HCT116 (cell line): ENCODE results near the gene COL18A1. TPM values are rescaled to one million over a fixed set of nuclear protein-coding genes. Genes with fewer than 3 reads are reported as not detected.

Source experiments
- ATAC-seq: fragments of 200-7000 bp; cut with Tn5 transposase; 2 replicates; pipeline ENCODE4 v1.9.1; 2020; ENCODE audit warnings: mild to moderate bottlenecking, moderate library complexity
- BruUV-seq: library from RNA; stranded (reverse); fragments of 400-500 nt; replicated peaks from 2 replicates; lab custom pipeline; 2021; lab: Mats Ljungman, UMichigan
- CTCF ChIA-PET: fragments of 300-600 bp; sonication (Branson Sonifier 250); formaldehyde crosslinking; loops from one replicate; lab custom pipeline; 2021; ENCODE audit warnings: antibody characterized with exemption; lab: Charles Lee
- POLR2A ChIA-PET: fragments of 300-600, 350-600 bp; sonication (Branson Sonifier 250); formaldehyde crosslinking; loops from one replicate; lab custom pipeline; 2021; ENCODE audit warnings: antibody characterized with exemption; lab: Charles Lee
- RAD21 ChIA-PET, 2 experiments: fragments of 300-600 bp; sonication (Branson Sonifier 250); formaldehyde crosslinking; loops; one replicate each; lab custom pipeline; 2023; ENCODE audit warnings: low total read pairs in 2 of 2; ENCODE audit not compliant: uncharacterized antibody in 2 of 2, unreplicated experiment in 2 of 2, low non-redundant PET in 1 of 2; lab: Charles Lee
- DNase-seq: peaks from one replicate; pipeline ENCODE4 v3.0.0-alpha.2; 2010; ENCODE audit warnings: low read depth, low spot score
- H2AFZ ChIP-seq: fragments of 200-600 bp; shearing (Covaris generic), sonication (generic); 2 replicates; pipeline ENCODE4 v1.6.1; 2017; ENCODE audit warnings: low read depth, mixed run types, mixed read lengths, antibody characterized with exemption, low read length; ENCODE audit not compliant: poor library complexity, severe bottlenecking
- H3K27ac ChIP-seq: 2 replicates; pipeline ENCODE4 v1.5.1; 2012; ENCODE audit warnings: low read depth, low read length
- H3K27me3 ChIP-seq: fragments of 200-600 bp; sonication (generic); 2 replicates; pipeline ENCODE4 v1.6.1; 2016; ENCODE audit warnings: mixed run types, low read length, mixed read lengths; ENCODE audit not compliant: insufficient read depth
- H3K36me3 ChIP-seq, 2 experiments: fragments of 200-500 bp in 1 of 2; fragments of 200-600 bp in 1 of 2; sonication (Bioruptor generic) in 1 of 2; sonication (generic) in 1 of 2; 2 replicates each; pipeline versions ENCODE4 v1.5.1 to v1.6.1; 2014 to 2016; ENCODE audit warnings: low read length in 2 of 2, inconsistent platforms in 1 of 2, mixed read lengths in 1 of 2, mixed run types in 1 of 2; ENCODE audit not compliant: insufficient read depth in 2 of 2, control insufficient read depth in 1 of 2
- H3K4me1 ChIP-seq, 2 experiments: fragments of 200-600 bp in 1 of 2; sonication (generic) in 1 of 2; 2 replicates each; pipeline versions ENCODE4 v1.5.1 to v1.6.1; 2012 to 2017; ENCODE audit warnings: low read length in 2 of 2, inconsistent platforms in 1 of 2, mild to moderate bottlenecking in 1 of 2, mixed read lengths in 1 of 2, mixed run types in 1 of 2, moderate library complexity in 1 of 2; ENCODE audit not compliant: insufficient read depth in 2 of 2, control insufficient read depth in 1 of 2
- H3K4me2 ChIP-seq: fragments of 200-600 bp; sonication (generic); 2 replicates; pipeline ENCODE4 v1.6.1; 2017; ENCODE audit warnings: mixed run types, low read length, mixed read lengths
- H3K4me3 ChIP-seq, 2 experiments: fragments of 200-600 bp in 1 of 2; sonication (generic) in 1 of 2; replicated peaks in 1 of 2; 2 replicates each; pipeline ENCODE4 v1.5.1; 2011 to 2016; ENCODE audit warnings: low read length in 2 of 2, control low read depth in 1 of 2, low read depth in 1 of 2, mild to moderate bottlenecking in 1 of 2, mixed read lengths in 1 of 2, mixed run types in 1 of 2
- H3K79me2 ChIP-seq: fragments of 200-600 bp; sonication (generic); 2 replicates; pipeline ENCODE4 v1.6.1; 2017; ENCODE audit warnings: mild to moderate bottlenecking, mixed run types, low read length, moderate library complexity, mixed read lengths; ENCODE audit not compliant: insufficient read depth
- H3K9ac ChIP-seq: fragments of 200-600 bp; sonication (generic); 2 replicates; pipeline ENCODE4 v1.6.1; 2016; ENCODE audit warnings: low read length, mixed read lengths
- H3K9me2 ChIP-seq: fragments of 200-600 bp; sonication (generic), shearing (Covaris generic); 2 replicates; pipeline ENCODE4 v1.6.1; 2017; ENCODE audit warnings: mixed run types, mild to moderate bottlenecking, moderate library complexity; ENCODE audit not compliant: insufficient read depth
- H3K9me3 ChIP-seq, 2 experiments: fragments of 200-500 bp in 1 of 2; fragments of 200-600 bp in 1 of 2; sonication (Bioruptor generic) in 1 of 2; sonication (generic) in 1 of 2; 2 replicates each; pipeline ENCODE4 v1.6.1; 2014 to 2017; ENCODE audit warnings: low read length in 2 of 2, mixed read lengths in 2 of 2, inconsistent platforms in 1 of 2, low read depth in 1 of 2, mild to moderate bottlenecking in 1 of 2, mixed run types in 1 of 2, moderate library complexity in 1 of 2; ENCODE audit not compliant: control insufficient read depth in 1 of 2, insufficient read depth in 1 of 2
- H4K20me1 ChIP-seq: fragments of 200-600 bp; sonication (generic), shearing (Covaris generic); 2 replicates; pipeline ENCODE4 v1.6.1; 2017; ENCODE audit warnings: mixed run types, mild to moderate bottlenecking, moderate library complexity; ENCODE audit not compliant: insufficient read depth
- CEBPB ChIP-seq: IDR thresholded peaks from 2 replicates; pipeline ENCODE4 v1.6.1; 2012; ENCODE audit warnings: low read depth
- EZH2phosphoT487 ChIP-seq: fragments of 200-600 bp; IDR thresholded peaks from 2 replicates; pipeline ENCODE4 v1.6.1; 2018; ENCODE audit warnings: antibody characterized with exemption, borderline replicate concordance
- JUND ChIP-seq: IDR thresholded peaks from 2 replicates; pipeline ENCODE4 v1.6.1; 2012
- POLR2A ChIP-seq: IDR thresholded peaks from 2 replicates; pipeline ENCODE4 v1.7.0; 2011; ENCODE audit warnings: borderline replicate concordance; ENCODE audit not compliant: insufficient read depth, insufficient read length; ENCODE audit errors: extremely low read depth
- SIN3A ChIP-seq: IDR thresholded peaks from 2 replicates; pipeline ENCODE4 v1.6.1; 2012; ENCODE audit warnings: low read depth
- SP1 ChIP-seq: IDR thresholded peaks from 2 replicates; pipeline ENCODE4 v1.6.1; 2012; ENCODE audit warnings: low read depth
- YY1 ChIP-seq: IDR thresholded peaks from 2 replicates; pipeline ENCODE4 v1.6.1; 2011; ENCODE audit warnings: low read length, low read depth, moderate library complexity, mild to moderate bottlenecking; ENCODE audit not compliant: insufficient replicate concordance; ENCODE audit errors: extremely low read depth
- intact Hi-C: fragments of 100-400 bp; cut with micrococcal nuclease; formaldehyde crosslinking; loops from 2 replicates; pipeline ENCODE4 v1.10.0; 2022
- total RNA-seq: library from RNA; stranded (reverse); gene quantifications from one replicate; pipeline ENCODE4 v1.2.1, GENCODE V29; 2021; ENCODE audit not compliant: unreplicated experiment

Gene COL18A1
- total RNA-seq, 1 experiment from 2014 or later: 59.5 TPM

- H3K9me3 ChIP-seq: peaks cover 20 to 23% of the 10 kb centered on the region in 2 experiments; a peak in 3 of 4 replicates
- H3K4me2 ChIP-seq: no peak overlapping the region
- H3K27ac ChIP-seq: no peak overlapping the region
- no TSS peak for BruUV-seq
- POLR2A ChIA-PET: no interaction called here
- H3K4me1 ChIP-seq: no peaks in the 10 kb centered on the region; a peak in 1 of 4 replicates
- ATAC-seq (no peak), DNase-seq (no peak)
- peaks cover 4% of the 10 kb centered on the region; the same call in 1 of the 2 replicates for H4K20me1 ChIP-seq
- RAD21 ChIA-PET: no interaction called here
- H3K4me3 ChIP-seq: no peak overlapping the region
- no peak overlapping the region for H2AFZ ChIP-seq
- TF ChIP-seq YY1 (no peak), SIN3A (no peak), SP1 (no peak), JUND (no peak)
- H3K36me3 ChIP-seq: peaks cover 15 to 71% of the 10 kb centered on the region in 2 experiments
- peaks cover 60% of the 10 kb centered on the region for H3K79me2 ChIP-seq
- H3K27me3 ChIP-seq: no peaks in the 10 kb centered on the region
- intact Hi-C loops: no loop called here
- CTCF ChIA-PET: no interaction called here
- H3K9ac ChIP-seq: no peak overlapping the region
- no peaks in the 10 kb centered on the region for H3K9me2 ChIP-seq
Observed at GRCh38 chr21:45522986-45523385, 118.0 kb downstream of the COL18A1 start.

GRCh38 chr21:45523411-45524101 lies 118.6 kb downstream of the COL18A1 start:
- intact Hi-C loops: no loop called here
- DNase-seq (no peak), ATAC-seq (no peak)
- POLR2A ChIA-PET: no interaction called here
- CTCF ChIA-PET: no interaction called here
- H4K20me1 ChIP-seq: peaks cover 4% of the 10 kb centered on the region; the same call in 1 of the 2 replicates
- no peaks in the 10 kb centered on the region for H3K27me3 ChIP-seq
- no peak overlapping the region for H3K4me3 ChIP-seq
- no peak overlapping the region for H3K9ac ChIP-seq
- H3K79me2 ChIP-seq: peaks cover 57% of the 10 kb centered on the region
- H3K36me3 ChIP-seq: peaks cover 15 to 73% of the 10 kb centered on the region in 2 experiments
- H3K4me2 ChIP-seq: no peak overlapping the region
- peaks cover 18 to 23% of the 10 kb centered on the region in 2 experiments; a peak in 3 of 4 replicates for H3K9me3 ChIP-seq
- H2AFZ ChIP-seq: no peak overlapping the region
- TF ChIP-seq CEBPB (no peak), EZH2phosphoT487 (no peak), POLR2A (no peak)
- BruUV-seq: no TSS peak
- no peaks in the 10 kb centered on the region for H3K9me2 ChIP-seq
- RAD21 ChIA-PET: no interaction called here
- no peak overlapping the region for H3K27ac ChIP-seq
- no peaks in the 10 kb centered on the region; a peak in 1 of 4 replicates for H3K4me1 ChIP-seq
